ENCODE results near the gene FREM1.

The FREM1 gene

GRCh38 chr9:14766299-14766698 is 143.9 kb downstream of the FREM1 start:
- no peak for TF ChIP-seq CTCF (IDR thresholded peaks at IDR 0.05)
- TF ChIP-seq ZFX (IDR thresholded peaks at IDR 0.05; ENCODE audit: borderline replicate concordance), result no peak
- no peak overlapping the region for H3K27ac ChIP-seq

GRCh38 chr9:14761584-14761983 is 148.6 kb downstream of the FREM1 start:
- TF ChIP-seq ZFX (IDR thresholded peaks at IDR 0.05; ENCODE audit: borderline replicate concordance) (no peak), CTCF (IDR thresholded peaks at IDR 0.05) (no peak)
- no peak overlapping the region for H3K27ac ChIP-seq

- H3K27ac ChIP-seq, result no peak overlapping the region
- TF ChIP-seq ZFX (IDR thresholded peaks at IDR 0.05; ENCODE audit: borderline replicate concordance), result no peak
- no peak for TF ChIP-seq CTCF (IDR thresholded peaks at IDR 0.05)
Observed at GRCh38 chr9:14760060-14760459, 150.2 kb downstream of the FREM1 start.

DNA sequence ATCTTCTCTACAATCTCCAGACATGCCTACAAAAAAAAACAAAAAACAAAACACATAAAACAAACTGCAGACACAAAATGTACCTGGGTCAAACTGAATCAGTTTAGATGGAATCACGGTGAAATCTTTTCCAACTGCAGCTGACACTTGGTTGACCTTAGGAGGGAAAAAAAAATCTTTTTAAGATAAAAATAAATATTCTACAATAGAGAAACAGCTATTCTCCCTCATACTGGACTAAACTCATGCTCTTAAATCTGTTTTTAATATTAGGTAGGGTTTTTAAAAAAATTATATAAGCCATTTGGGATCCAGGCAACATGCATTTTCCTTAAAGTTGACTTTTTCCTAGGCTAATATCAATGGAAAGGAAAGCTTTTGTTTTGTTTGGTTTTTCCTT is 153.9 kb downstream of the FREM1 start:
- no peak overlapping the region for H3K27ac ChIP-seq
- no peak for TF ChIP-seq CTCF (IDR thresholded peaks at IDR 0.05)
- TF ChIP-seq ZFX (IDR thresholded peaks at IDR 0.05; ENCODE audit: borderline replicate concordance), result no peak

GRCh38 chr9:14752871-14753270 is 157.4 kb downstream of the FREM1 start:
- H3K27ac ChIP-seq, result no peak overlapping the region
- no peak for TF ChIP-seq ZFX (IDR thresholded peaks at IDR 0.05; ENCODE audit: borderline replicate concordance)
- TF ChIP-seq CTCF (IDR thresholded peaks at IDR 0.05), result no peak

DNA sequence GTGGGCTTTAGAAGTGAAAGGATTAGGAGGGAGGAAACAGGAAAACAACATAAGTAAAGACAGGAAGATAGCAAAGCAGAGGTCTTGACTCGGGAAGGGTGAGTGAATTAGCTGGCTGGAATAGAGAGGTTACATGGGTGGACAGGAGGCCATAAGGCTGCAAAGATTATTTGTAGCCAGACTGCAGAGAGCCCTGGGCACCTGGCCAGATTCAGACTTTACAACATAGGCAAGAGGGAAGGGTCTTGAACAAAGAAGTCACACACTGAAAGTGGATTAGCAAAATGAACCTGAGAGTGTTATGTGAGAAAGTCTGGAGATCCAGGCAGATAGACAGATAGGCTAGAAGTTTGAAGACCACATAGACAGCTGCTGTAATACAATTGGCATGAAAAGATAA is 158.0 kb downstream of the FREM1 start:
- no peak overlapping the region for H3K27ac ChIP-seq
- TF ChIP-seq ZFX (IDR thresholded peaks at IDR 0.05; ENCODE audit: borderline replicate concordance), result no peak
- TF ChIP-seq CTCF (IDR thresholded peaks at IDR 0.05), result no peak

- TF ChIP-seq ZFX (IDR thresholded peaks at IDR 0.05; ENCODE audit: borderline replicate concordance) (no peak), CTCF (IDR thresholded peaks at IDR 0.05) (no peak)
- no peak overlapping the region for H3K27ac ChIP-seq
Observed at GRCh38 chr9:14750821-14751220, 159.4 kb downstream of the FREM1 start.

All from 22Rv1 (cell line).